Pancreas (tissue), 10 donors: ENCODE data around the gene ACKR3. TPM values are rescaled to one million over a fixed set of nuclear protein-coding genes. Genes with fewer than 3 reads are reported as not detected.

Source experiments
- ATAC-seq, 4 donors: fragments of 200-7000 bp; cut with Tn5 transposase; one replicate each; pipeline versions ENCODE4 v1.8.0 to v1.9.1; 2020; ENCODE audit warnings: mild to moderate bottlenecking in 4 of 4, moderate library complexity in 4 of 4
- DNase-seq, 6 donors: peaks; one replicate each; pipeline ENCODE4 v3.0.0-alpha.2; 2020
- FAIRE-seq: peaks from 2 replicates; lab custom pipeline; 2012; peaks lifted over from hg19 to GRCh38; lab: Jason Lieb, UNC
- H3K27ac ChIP-seq, 4 donors: fragments of 200-600 bp; sonication (generic); 1 replicate in 3 of 4; 2 replicates in 1 of 4; pipeline versions ENCODE4 v1.5.0 to v1.8.0; 2020
- H3K27me3 ChIP-seq, 4 donors: fragments of 200-600 bp; one replicate each; pipeline ENCODE4 v1.8.0; 2021
- H3K36me3 ChIP-seq, 3 donors: fragments of 200-600 bp; sonication (generic) in 1 of 3; one replicate each; pipeline versions ENCODE4 v1.5.0 to v1.8.0; 2020 to 2021
- H3K4me1 ChIP-seq, 3 donors: fragments of 200-600 bp; one replicate each; pipeline ENCODE4 v1.8.0; 2021
- H3K4me3 ChIP-seq, 4 donors: fragments of 200-600 bp; sonication (generic) in 2 of 4; one replicate each; pipeline versions ENCODE4 v1.5.0 to v1.8.0; 2020 to 2021
- H3K9me3 ChIP-seq, 4 donors: fragments of 200-600 bp; one replicate each; pipeline ENCODE4 v1.8.0; 2021
- WGBS, 2 donors: extraction: QIAGEN DNeasy Blood & Tissue Kit; methylation state at CpG; one replicate each; pipeline ENCODE4 v1.1.7; 2013; 5-methylcytosine and 5-hydroxymethylcytosine counted together
- intact Hi-C, 3 donors: fragments of 100-400 bp; cut with DNase I; formaldehyde crosslinking; loops; one replicate each; pipeline versions ENCODE4 v1.11.1 to v1.14.2; 2022
- polyA plus RNA-seq, 2 donors: library from polyadenylated mRNA; stranded (reverse); fragments of 200-250 nt; gene quantifications; one replicate each; pipeline ENCODE4 v1.2.3, GENCODE V29; 2013
- total RNA-seq, 6 donors: library from RNA; stranded (reverse); fragmentation: NEBNext Ultra II Directional in 4 of 6; extraction: Animal tissue kit (Norgen Biotek cat#: 25700) in 4 of 6; gene quantifications; one replicate each; pipeline versions ENCODE4 v1.2.1 to v1.2.4, GENCODE V29; 2021 to 2023
- TF ChIP-seq, protein P1 (sequence below), 4 donors: fragments of 200-600 bp; sonication (generic) in 3 of 4; IDR thresholded peaks; one replicate each; pipeline versions ENCODE4 v1.5.0 to v1.8.0; 2021; ENCODE audit warnings: antibody characterized with exemption in 4 of 4
- donor health status: healthy with polysubstance abuse.
- donor health status: DM: no; HTN: no; CAD: no; lungs with moderate emphysema.
- donor health status: DM: no; HTN: no; CAD: no.
- donor health status: control.
- donor health status: control.
- donor health status: Bipolar disorder and iron deficiency.
- donor health status: DM: yes; HTN: yes; CAD: no.
- donor health status: DM: no; HTN: no; CAD: no.
- donor health status: DM: no; HTN: no; CAD: no.
- donor health status: DM: yes; HTN: yes; CAD: no.

Gene ACKR3
- total and polyA plus RNA-seq, 8 donors: 6.2 to 30.3 (median 12.9) TPM

DNA sequence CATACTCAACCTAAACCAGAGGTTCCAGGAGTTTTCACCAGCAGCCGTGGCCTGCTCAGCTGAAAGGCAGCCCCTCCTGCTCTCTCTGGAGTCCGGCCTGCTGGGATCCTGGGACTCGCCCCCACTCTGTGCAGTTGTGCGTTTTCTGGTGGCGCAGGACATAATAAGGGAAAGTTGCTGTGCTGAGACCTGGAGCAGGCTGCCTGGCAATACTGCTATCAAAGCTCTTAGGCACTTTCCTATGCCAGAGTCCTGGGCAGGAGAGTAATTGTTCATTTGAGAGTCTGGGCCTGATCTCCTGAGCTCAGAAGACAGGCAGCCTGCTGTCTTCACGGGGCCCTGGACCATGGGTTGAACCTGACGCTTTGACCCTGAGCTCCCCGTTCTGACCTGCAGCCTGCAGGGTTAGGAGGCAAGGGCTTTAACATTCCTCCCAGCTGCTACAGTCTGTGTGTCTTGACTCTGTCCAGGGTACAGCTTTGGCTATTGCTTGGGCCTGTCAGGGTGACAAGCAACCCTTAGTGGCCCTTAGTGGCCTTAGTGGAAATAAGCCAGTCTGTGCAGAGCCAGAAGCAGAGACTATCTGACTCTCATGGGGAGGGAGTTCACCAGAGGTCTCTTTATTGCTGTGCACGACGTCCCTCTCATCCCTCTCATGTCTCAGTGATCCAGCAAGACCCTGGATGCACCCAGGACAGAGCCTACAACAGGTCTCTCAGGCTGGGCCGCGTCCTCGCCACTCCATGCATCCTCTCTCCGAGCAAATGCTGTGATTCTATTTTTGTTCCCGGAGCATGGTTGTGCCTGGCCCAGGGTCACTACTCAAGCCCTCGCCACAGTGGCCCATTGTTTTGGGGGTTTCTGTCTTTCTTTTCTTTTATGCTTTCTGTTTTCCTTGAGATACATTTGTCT lies 60.6 kb downstream of the ACKR3 start:
- peaks cover 5 to 9% (median 7%) of the 10 kb centered on the region in 3 donors for H3K4me1 ChIP-seq
- 90 to 91% methylated on average over 16 of the region's 16 CpGs for WGBS, 2 donors
- H3K36me3 ChIP-seq: no peaks in the 10 kb centered on the region
- no peaks in the 10 kb centered on the region for H3K9me3 ChIP-seq
- no peak overlapping the region for H3K4me3 ChIP-seq
- no peaks in the 10 kb centered on the region for H3K27me3 ChIP-seq
- intact Hi-C loops: no loop called here
- FAIRE-seq (no peak), ATAC-seq (peak in 1 of 4 donors; percentile 21), DNase-seq (peak in 2 of 6 donors; percentile 4 to 21)
- H3K27ac ChIP-seq: no peak overlapping the region
- TF ChIP-seq, protein P1, sequence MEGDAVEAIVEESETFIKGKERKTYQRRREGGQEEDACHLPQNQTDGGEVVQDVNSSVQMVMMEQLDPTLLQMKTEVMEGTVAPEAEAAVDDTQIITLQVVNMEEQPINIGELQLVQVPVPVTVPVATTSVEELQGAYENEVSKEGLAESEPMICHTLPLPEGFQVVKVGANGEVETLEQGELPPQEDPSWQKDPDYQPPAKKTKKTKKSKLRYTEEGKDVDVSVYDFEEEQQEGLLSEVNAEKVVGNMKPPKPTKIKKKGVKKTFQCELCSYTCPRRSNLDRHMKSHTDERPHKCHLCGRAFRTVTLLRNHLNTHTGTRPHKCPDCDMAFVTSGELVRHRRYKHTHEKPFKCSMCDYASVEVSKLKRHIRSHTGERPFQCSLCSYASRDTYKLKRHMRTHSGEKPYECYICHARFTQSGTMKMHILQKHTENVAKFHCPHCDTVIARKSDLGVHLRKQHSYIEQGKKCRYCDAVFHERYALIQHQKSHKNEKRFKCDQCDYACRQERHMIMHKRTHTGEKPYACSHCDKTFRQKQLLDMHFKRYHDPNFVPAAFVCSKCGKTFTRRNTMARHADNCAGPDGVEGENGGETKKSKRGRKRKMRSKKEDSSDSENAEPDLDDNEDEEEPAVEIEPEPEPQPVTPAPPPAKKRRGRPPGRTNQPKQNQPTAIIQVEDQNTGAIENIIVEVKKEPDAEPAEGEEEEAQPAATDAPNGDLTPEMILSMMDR (IDR thresholded peaks at IDR 0.05): no peak

DNA sequence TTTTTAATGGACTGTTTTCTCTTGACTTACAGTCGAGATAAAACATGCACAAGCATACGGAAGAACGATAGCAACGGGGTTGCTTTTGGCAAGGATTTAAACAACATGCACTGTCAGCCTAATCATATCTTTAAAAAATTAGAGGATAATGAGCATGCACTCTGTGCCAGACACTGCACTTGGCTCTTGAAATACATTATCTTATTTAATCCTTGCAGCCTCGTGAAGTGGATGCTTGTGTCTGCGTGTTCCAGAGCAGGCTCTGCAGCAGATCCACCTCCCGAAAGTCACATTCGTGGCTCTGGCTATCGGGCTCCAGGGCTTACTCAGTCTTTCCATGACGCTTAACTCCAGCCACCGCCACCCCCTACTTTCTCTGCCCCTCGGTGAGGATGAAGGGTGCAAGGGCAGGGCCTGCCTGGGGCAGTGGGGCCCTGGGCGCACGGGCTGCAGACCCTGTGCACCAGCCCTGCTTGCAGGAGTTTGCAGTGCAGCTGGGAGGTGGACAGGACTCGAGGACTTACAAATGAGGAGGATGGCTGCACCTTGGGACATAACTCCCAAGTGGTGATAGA lies 61.7 kb downstream of the ACKR3 start:
- H3K4me3 ChIP-seq: no peak overlapping the region
- no peaks in the 10 kb centered on the region for H3K27me3 ChIP-seq
- peaks cover 5 to 9% (median 7%) of the 10 kb centered on the region in 3 donors for H3K4me1 ChIP-seq
- no peak overlapping the region for H3K27ac ChIP-seq
- 28 to 29% methylated on average over 15 of the region's 15 CpGs for WGBS, 2 donors
- FAIRE-seq (no peak), ATAC-seq (peak in 3 of 4 donors; percentile 25 to 43 (median 28)), DNase-seq (peak in 2 of 6 donors; percentile 3 to 45)
- TF ChIP-seq, protein P1 (IDR thresholded peaks at IDR 0.05): no peak
- intact Hi-C loops: no loop called here
- no peaks in the 10 kb centered on the region for H3K9me3 ChIP-seq
- no peaks in the 10 kb centered on the region for H3K36me3 ChIP-seq

DNA sequence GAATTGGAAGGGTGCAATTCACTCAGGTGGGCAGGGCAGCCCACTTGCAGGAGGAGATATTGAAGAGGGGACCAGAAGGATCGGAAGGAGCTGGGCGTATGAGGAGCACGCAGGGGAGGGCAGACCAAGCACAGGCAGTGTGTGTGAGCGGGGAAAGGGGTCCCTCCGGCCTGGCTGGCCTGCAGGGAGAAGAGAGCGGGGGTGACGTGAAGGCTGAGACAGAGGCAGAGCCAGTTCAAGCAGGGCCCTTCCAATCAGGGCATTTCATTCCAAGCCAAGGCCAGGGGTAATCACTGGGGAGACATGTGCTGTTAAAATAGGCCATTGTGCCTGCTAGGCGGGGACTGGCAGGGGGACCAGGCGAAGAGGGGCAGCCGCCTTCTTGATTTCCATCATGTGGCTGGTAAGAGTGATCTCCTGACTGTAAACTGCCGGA lies 62.2 kb downstream of the ACKR3 start:
- DNase-seq (peak in 2 of 6 donors; percentile 1 to 32), ATAC-seq (no peak), FAIRE-seq (no peak)
- Histone ChIP-seq H3K36me3 (no peaks in the 10 kb centered on the region), H3K9me3 (no peaks in the 10 kb centered on the region), H3K27me3 (no peaks in the 10 kb centered on the region), H3K4me1 (peaks cover 5 to 9% (median 7%) of the 10 kb centered on the region in 3 donors), H3K4me3 (no peak overlapping the region), H3K27ac (no peak overlapping the region)
- intact Hi-C loops: no loop called here
- TF ChIP-seq, protein P1 (IDR thresholded peaks at IDR 0.05): no peak
- WGBS, 2 donors: 95 to 98% methylated on average over 11 of the region's 11 CpGs
